Neural cell (in vitro differentiated cells): ENCODE measurements around the gene ADAP1.

Experiments
- EP300 ChIP-seq: fragments of 450-650 bp; conservative IDR thresholded peaks from 2 replicates; pipeline ENCODE4 v1.6.1; 2014; ENCODE audit warnings: antibody characterized with exemption, mild to moderate bottlenecking, moderate library complexity; ENCODE audit not compliant: poor library complexity, severe bottlenecking
- EZH2 ChIP-seq: fragments of 200-600, 300-800 bp; shearing (Covaris generic), sonication (generic); IDR thresholded peaks from 2 replicates; pipeline ENCODE4 v1.6.1; 2014; ENCODE audit warnings: antibody characterized with exemption, low read length, borderline replicate concordance, mild to moderate bottlenecking; ENCODE audit not compliant: insufficient read depth, poor library complexity, severe bottlenecking
- MXI1 ChIP-seq: fragments of 450-650 bp; conservative IDR thresholded peaks from 2 replicates; pipeline ENCODE4 v1.6.1; 2014; ENCODE audit warnings: antibody characterized with exemption, mild to moderate bottlenecking; ENCODE audit not compliant: poor library complexity, severe bottlenecking
- POLR2AphosphoS5 ChIP-seq: IDR thresholded peaks from 2 replicates; pipeline ENCODE4 v1.6.1; 2012
- RAD21 ChIP-seq: fragments of 450-650 bp; conservative IDR thresholded peaks from 2 replicates; pipeline ENCODE4 v1.6.1; 2014; ENCODE audit warnings: antibody characterized with exemption, mild to moderate bottlenecking, moderate library complexity
- SMC3 ChIP-seq: fragments of 450-650 bp; conservative IDR thresholded peaks from 2 replicates; pipeline ENCODE4 v1.6.1; 2014; ENCODE audit warnings: antibody characterized with exemption, mild to moderate bottlenecking, moderate library complexity; ENCODE audit not compliant: poor library complexity
- TAF1 ChIP-seq: IDR thresholded peaks from 2 replicates; pipeline ENCODE4 v1.6.1; 2012; ENCODE audit warnings: low read depth
- TF ChIP-seq, protein P1 (sequence below): fragments of 450-650 bp; IDR thresholded peaks from 2 replicates; pipeline ENCODE4 v1.5.1; 2014; ENCODE audit warnings: antibody characterized with exemption, mild to moderate bottlenecking, moderate library complexity; ENCODE audit not compliant: poor library complexity, severe bottlenecking
- TF ChIP-seq, protein P2 (sequence below): IDR thresholded peaks from 2 replicates; pipeline ENCODE4 v1.6.1; 2012; ENCODE audit warnings: borderline replicate concordance

DNA sequence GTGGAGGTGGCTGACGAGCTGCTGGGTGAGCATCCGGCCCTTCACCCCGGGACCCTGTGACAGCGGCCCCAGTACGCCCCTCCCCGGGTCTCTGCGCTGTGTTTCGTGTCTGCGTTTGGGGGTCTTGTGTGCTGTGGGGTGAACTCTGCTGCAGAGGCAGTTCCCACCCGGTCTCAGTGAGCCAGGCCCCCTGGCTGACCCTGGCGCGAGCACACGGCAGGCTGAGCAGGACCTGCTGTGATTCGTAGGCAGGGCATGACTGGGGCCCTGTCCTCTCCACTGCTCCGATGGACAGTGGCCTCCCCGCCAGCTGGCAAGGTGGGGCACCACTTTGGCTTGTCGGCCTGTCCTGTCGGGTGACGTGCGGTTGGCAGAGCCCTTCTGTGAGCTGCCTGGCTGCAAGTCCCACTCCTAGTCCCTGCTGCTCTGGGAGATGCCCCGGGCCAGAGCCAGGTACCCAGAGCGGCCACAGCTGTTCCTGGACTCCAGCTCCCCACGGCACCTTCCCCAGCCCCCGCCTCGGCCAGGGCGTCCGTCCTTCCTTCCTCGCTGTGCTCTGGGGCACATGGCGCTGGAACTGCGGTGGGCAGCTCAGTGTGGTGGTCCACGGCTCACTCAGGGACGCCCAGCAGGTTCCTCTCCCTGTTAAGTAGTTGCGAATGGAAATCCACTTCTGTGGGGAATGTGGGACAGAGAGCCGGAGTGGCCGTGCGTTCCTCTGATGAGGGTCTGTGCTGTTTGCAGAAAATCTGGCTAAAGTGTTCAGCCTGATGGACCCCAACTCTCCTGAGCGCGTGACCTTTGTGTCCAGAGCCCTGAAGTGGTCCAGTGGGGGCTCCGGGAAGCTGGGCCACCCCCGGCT is 67.6 kb downstream of the ADAP1 start:
- TF ChIP-seq, protein P1, sequence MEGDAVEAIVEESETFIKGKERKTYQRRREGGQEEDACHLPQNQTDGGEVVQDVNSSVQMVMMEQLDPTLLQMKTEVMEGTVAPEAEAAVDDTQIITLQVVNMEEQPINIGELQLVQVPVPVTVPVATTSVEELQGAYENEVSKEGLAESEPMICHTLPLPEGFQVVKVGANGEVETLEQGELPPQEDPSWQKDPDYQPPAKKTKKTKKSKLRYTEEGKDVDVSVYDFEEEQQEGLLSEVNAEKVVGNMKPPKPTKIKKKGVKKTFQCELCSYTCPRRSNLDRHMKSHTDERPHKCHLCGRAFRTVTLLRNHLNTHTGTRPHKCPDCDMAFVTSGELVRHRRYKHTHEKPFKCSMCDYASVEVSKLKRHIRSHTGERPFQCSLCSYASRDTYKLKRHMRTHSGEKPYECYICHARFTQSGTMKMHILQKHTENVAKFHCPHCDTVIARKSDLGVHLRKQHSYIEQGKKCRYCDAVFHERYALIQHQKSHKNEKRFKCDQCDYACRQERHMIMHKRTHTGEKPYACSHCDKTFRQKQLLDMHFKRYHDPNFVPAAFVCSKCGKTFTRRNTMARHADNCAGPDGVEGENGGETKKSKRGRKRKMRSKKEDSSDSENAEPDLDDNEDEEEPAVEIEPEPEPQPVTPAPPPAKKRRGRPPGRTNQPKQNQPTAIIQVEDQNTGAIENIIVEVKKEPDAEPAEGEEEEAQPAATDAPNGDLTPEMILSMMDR, result no peak
- no peak for TF ChIP-seq RAD21
- no peak for TF ChIP-seq EZH2
- no peak for TF ChIP-seq EP300
- no peak for TF ChIP-seq TAF1
- no peak for TF ChIP-seq POLR2AphosphoS5
- no peak for TF ChIP-seq MXI1
- TF ChIP-seq, protein P2, sequence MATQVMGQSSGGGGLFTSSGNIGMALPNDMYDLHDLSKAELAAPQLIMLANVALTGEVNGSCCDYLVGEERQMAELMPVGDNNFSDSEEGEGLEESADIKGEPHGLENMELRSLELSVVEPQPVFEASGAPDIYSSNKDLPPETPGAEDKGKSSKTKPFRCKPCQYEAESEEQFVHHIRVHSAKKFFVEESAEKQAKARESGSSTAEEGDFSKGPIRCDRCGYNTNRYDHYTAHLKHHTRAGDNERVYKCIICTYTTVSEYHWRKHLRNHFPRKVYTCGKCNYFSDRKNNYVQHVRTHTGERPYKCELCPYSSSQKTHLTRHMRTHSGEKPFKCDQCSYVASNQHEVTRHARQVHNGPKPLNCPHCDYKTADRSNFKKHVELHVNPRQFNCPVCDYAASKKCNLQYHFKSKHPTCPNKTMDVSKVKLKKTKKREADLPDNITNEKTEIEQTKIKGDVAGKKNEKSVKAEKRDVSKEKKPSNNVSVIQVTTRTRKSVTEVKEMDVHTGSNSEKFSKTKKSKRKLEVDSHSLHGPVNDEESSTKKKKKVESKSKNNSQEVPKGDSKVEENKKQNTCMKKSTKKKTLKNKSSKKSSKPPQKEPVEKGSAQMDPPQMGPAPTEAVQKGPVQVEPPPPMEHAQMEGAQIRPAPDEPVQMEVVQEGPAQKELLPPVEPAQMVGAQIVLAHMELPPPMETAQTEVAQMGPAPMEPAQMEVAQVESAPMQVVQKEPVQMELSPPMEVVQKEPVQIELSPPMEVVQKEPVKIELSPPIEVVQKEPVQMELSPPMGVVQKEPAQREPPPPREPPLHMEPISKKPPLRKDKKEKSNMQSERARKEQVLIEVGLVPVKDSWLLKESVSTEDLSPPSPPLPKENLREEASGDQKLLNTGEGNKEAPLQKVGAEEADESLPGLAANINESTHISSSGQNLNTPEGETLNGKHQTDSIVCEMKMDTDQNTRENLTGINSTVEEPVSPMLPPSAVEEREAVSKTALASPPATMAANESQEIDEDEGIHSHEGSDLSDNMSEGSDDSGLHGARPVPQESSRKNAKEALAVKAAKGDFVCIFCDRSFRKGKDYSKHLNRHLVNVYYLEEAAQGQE, result no peak
- no peak for TF ChIP-seq SMC3
